ENCODE results near the gene UPK3A. TPM values are rescaled to one million over a fixed set of nuclear protein-coding genes. Genes with fewer than 3 reads are reported as not detected.

UPK3A gene
- total and polyA plus RNA-seq, 10 of the 15 experiments (the other 5 are each of a cell fraction or from before 2014, with no cell fraction given), result not detected

- TF ChIP-seq NR2F1 (conservative IDR thresholded peaks at IDR 0.05) (peak; percentile 56), FOXK2 (IDR thresholded peaks at IDR 0.05) (no peak), SREBF2 (IDR thresholded peaks at IDR 0.05; ENCODE audit: low read length) (no peak), SREBF1 (IDR thresholded peaks at IDR 0.05; ENCODE audit: low read length) (no peak), CEBPZ (IDR thresholded peaks at IDR 0.05; ENCODE audit: low read depth, low read length) (no peak), ZZZ3 (IDR thresholded peaks at IDR 0.05; ENCODE audit: control insufficient read depth, insufficient read length, low read depth) (no peak), REST (IDR thresholded peaks at IDR 0.05; ENCODE audit: low read depth, low read length) (no peak), ATF3 (IDR thresholded peaks at IDR 0.05; ENCODE audit: borderline replicate concordance, extremely low read depth, low read depth, low read length) (no peak), POLR2AphosphoS2 (IDR thresholded peaks at IDR 0.05; ENCODE audit: low read depth, low read length) (peak; percentile 15; the same call in 1 of the 2 replicates), SUZ12 (IDR thresholded peaks at IDR 0.05; ENCODE audit: unreplicated experiment) (no peak), RBBP5 (conservative IDR thresholded peaks at IDR 0.05) (no peak), JUNB (IDR thresholded peaks at IDR 0.05) (peak; percentile 72), BCL11A (IDR thresholded peaks at IDR 0.05; ENCODE audit: low read depth, low read length) (peak; percentile 79), EP300 (IDR thresholded peaks at IDR 0.05; ENCODE audit: borderline replicate concordance in 1 of 2, control insufficient read depth in 1 of 2, low read depth in 2 of 2, low read length in 2 of 2) (peak; percentile 5 to 61; a peak in 2 of 4 replicates), USF2 (IDR thresholded peaks at IDR 0.05; ENCODE audit: borderline replicate concordance, low read depth, low read length) (no peak), RB1 (IDR thresholded peaks at IDR 0.05; ENCODE audit: borderline replicate concordance) (no peak), POLR2AphosphoS5 (IDR thresholded peaks at IDR 0.05; ENCODE audit: low read length) (peak; percentile 75; the same call in 1 of the 2 replicates)
- TF ChIP-seq, protein P1, sequence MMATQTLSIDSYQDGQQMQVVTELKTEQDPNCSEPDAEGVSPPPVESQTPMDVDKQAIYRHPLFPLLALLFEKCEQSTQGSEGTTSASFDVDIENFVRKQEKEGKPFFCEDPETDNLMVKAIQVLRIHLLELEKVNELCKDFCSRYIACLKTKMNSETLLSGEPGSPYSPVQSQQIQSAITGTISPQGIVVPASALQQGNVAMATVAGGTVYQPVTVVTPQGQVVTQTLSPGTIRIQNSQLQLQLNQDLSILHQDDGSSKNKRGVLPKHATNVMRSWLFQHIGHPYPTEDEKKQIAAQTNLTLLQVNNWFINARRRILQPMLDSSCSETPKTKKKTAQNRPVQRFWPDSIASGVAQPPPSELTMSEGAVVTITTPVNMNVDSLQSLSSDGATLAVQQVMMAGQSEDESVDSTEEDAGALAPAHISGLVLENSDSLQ (IDR thresholded peaks at IDR 0.05), result no peak
- TF ChIP-seq, protein P2, sequence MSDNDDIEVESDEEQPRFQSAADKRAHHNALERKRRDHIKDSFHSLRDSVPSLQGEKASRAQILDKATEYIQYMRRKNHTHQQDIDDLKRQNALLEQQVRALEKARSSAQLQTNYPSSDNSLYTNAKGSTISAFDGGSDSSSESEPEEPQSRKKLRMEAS (IDR thresholded peaks at IDR 0.05; ENCODE audit: low read depth, low read length), result peak; percentile 80
Observed at GRCh38 chr22:45235101-45235777, 49.5 kb upstream of the UPK3A start (continued).
